SK-N-MC (cell line): ENCODE results near the gene VPS39.

Source experiments
- EZH2 ChIP-seq: fragments of 200-600 bp; sonication (generic); IDR thresholded peaks from one replicate; pipeline ENCODE4 v1.6.1; 2017; ENCODE audit warnings: antibody characterized with exemption
- FOXP2 ChIP-seq: optimal IDR thresholded peaks from 2 replicates; pipeline ENCODE3; 2011; ENCODE audit warnings: mild to moderate bottlenecking, moderate library complexity; ENCODE audit not compliant: insufficient read depth; ENCODE audit errors: extremely low read length, control extremely low read depth
- POLR2AphosphoS5 ChIP-seq: IDR thresholded peaks from 2 replicates; pipeline ENCODE4 v1.6.1; 2012; ENCODE audit warnings: mild to moderate bottlenecking, low read depth, low read length, borderline replicate concordance

GRCh38 chr15:42171795-42172194 lies 36.3 kb downstream of the VPS39 start:
- no peak for TF ChIP-seq EZH2
- no peak for TF ChIP-seq POLR2AphosphoS5
- no peak for TF ChIP-seq FOXP2
